GM23338 (cell line): ENCODE data around the gene CTNNA3. TPM values are rescaled to one million over a fixed set of nuclear protein-coding genes. Genes with fewer than 3 reads are reported as not detected.

ENCODE experiments used
- ATAC-seq: fragments of 200-7000 bp; cut with Tn5 transposase; 3 replicates; pipeline ENCODE4 v1.9.1; 2020
- DNase-seq: peaks from one replicate; pipeline ENCODE4 v3.0.0-alpha.2; 2015; ENCODE audit warnings: low spot score
- H2AFZ ChIP-seq: fragments of 200-600 bp; sonication (generic); 2 replicates; pipeline ENCODE4 v1.8.0; 2016; ENCODE audit warnings: antibody characterized with exemption, mild to moderate bottlenecking, moderate library complexity
- H3F3A ChIP-seq: fragments of 200-600 bp; sonication (generic); replicated peaks from 2 replicates; pipeline ENCODE4 v1.8.0; 2017; ENCODE audit warnings: antibody characterized with exemption, mixed run types, low read depth
- H3K27ac ChIP-seq: fragments of 200-600 bp; sonication (generic); 2 replicates; pipeline ENCODE4 v1.6.1; 2016; ENCODE audit warnings: low read depth
- H3K27me3 ChIP-seq: fragments of 200-600 bp; sonication (generic); 2 replicates; pipeline ENCODE4 v1.8.0; 2016; ENCODE audit warnings: mild to moderate bottlenecking, mixed run types, moderate library complexity; ENCODE audit not compliant: insufficient read depth
- H3K36me3 ChIP-seq: fragments of 200-600 bp; sonication (generic); 2 replicates; pipeline ENCODE4 v1.8.0; 2016; ENCODE audit warnings: mild to moderate bottlenecking; ENCODE audit not compliant: insufficient read depth
- H3K4me1 ChIP-seq: fragments of 200-600 bp; sonication (generic); 2 replicates; pipeline ENCODE4 v1.8.0; 2016; ENCODE audit warnings: mild to moderate bottlenecking, moderate library complexity; ENCODE audit not compliant: insufficient read depth
- H3K4me2 ChIP-seq: fragments of 200-600 bp; sonication (generic); 2 replicates; pipeline ENCODE4 v1.7.1; 2017; ENCODE audit warnings: mixed run types
- H3K4me3 ChIP-seq: fragments of 200-600 bp; sonication (generic); 2 replicates; pipeline ENCODE4 v1.6.1; 2016; ENCODE audit warnings: mixed run types
- H3K79me2 ChIP-seq: fragments of 200-600 bp; sonication (generic); replicated peaks from 2 replicates; pipeline ENCODE4 v1.8.0; 2017; ENCODE audit warnings: mild to moderate bottlenecking; ENCODE audit not compliant: insufficient read depth
- H3K9me2 ChIP-seq: fragments of 200-600 bp; sonication (generic); 2 replicates; pipeline ENCODE4 v1.8.0; 2017; ENCODE audit not compliant: insufficient read depth
- H4K20me1 ChIP-seq: fragments of 200-600 bp; sonication (generic); replicated peaks from 2 replicates; pipeline ENCODE4 v1.8.0; 2017; ENCODE audit warnings: mild to moderate bottlenecking; ENCODE audit not compliant: insufficient read depth
- H3K27ac Mint-ChIP-seq: 2 replicates; pipeline ENCODE4 v1.8.0; 2020; ENCODE audit warnings: inconsistent platforms, mild to moderate bottlenecking, moderate library complexity, mixed read lengths
- H3K27me3 Mint-ChIP-seq: 3 replicates; pipeline ENCODE4 v1.8.0; 2022; ENCODE audit warnings: low read depth, mild to moderate bottlenecking, moderate library complexity, mixed read lengths, inconsistent platforms; ENCODE audit not compliant: insufficient read depth, poor library complexity
- H3K36me3 Mint-ChIP-seq: 3 replicates; pipeline ENCODE4 v1.8.0; 2021; ENCODE audit warnings: low read depth, mild to moderate bottlenecking, inconsistent platforms, moderate library complexity, mixed read lengths
- H3K4me1 Mint-ChIP-seq: 3 replicates; pipeline ENCODE4 v1.8.0; 2020; ENCODE audit warnings: mild to moderate bottlenecking, inconsistent platforms, mixed read lengths
- H3K4me3 Mint-ChIP-seq: 3 replicates; pipeline ENCODE4 v1.8.0; 2021; ENCODE audit warnings: moderate library complexity, mild to moderate bottlenecking, inconsistent platforms, mixed read lengths
- H3K9me3 Mint-ChIP-seq: 3 replicates; pipeline ENCODE4 v1.8.0; 2020; ENCODE audit warnings: moderate library complexity, mild to moderate bottlenecking, inconsistent platforms, mixed read lengths
- CREB1 ChIP-seq: fragments of 250-450 bp; sonication (Bioruptor Pico); IDR thresholded peaks from 2 replicates; pipeline ENCODE4 v1.5.0; 2020; ENCODE audit warnings: low read depth, mild to moderate bottlenecking, moderate library complexity
- EZH2 ChIP-seq: fragments of 200-600 bp; sonication (generic); IDR thresholded peaks from one replicate; pipeline ENCODE4 v1.8.0; 2017; ENCODE audit warnings: antibody characterized with exemption, mild to moderate bottlenecking, low read depth; ENCODE audit not compliant: unreplicated experiment
- EZH2phosphoT487 ChIP-seq: fragments of 200-600 bp; sonication (generic); IDR thresholded peaks from one replicate; pipeline ENCODE4 v1.8.1; 2018; ENCODE audit warnings: antibody characterized with exemption; ENCODE audit not compliant: unreplicated experiment
- JUNB ChIP-seq: IDR thresholded peaks from one replicate; pipeline ENCODE4 v1.6.1; 2016; ENCODE audit warnings: antibody characterized with exemption; ENCODE audit not compliant: unreplicated experiment
- NANOG ChIP-seq: IDR thresholded peaks from 2 replicates; pipeline ENCODE4 v1.6.1; 2016; ENCODE audit warnings: antibody characterized with exemption, borderline replicate concordance
- POLR2AphosphoS5 ChIP-seq: IDR thresholded peaks from 2 replicates; pipeline ENCODE4 v1.6.1; 2016; ENCODE audit warnings: antibody characterized with exemption, low read depth
- ZNF114 ChIP-seq: fragments of 250-450 bp; sonication (Bioruptor Pico); IDR thresholded peaks from 2 replicates; pipeline ENCODE4 v1.5.0; 2020; ENCODE audit warnings: mild to moderate bottlenecking, moderate library complexity
- ZNF331 ChIP-seq: fragments of 250-450 bp; sonication (Bioruptor Pico); IDR thresholded peaks from 2 replicates; pipeline ENCODE4 v1.5.0; 2020; ENCODE audit warnings: low read depth, mild to moderate bottlenecking, moderate library complexity
- polyA plus RNA-seq: library from polyadenylated mRNA; unstranded; fragments of >200 nt; fragmentation: Nextera tagmentation; extraction: Ambion mirVana; gene quantifications from 2 replicates; pipeline ENCODE4 v1.2.1, GENCODE V29; 2016
- total RNA-seq: library from RNA; depleted of rRNA; stranded (reverse); fragments of >200 nt; shearing (Covaris generic); gene quantifications from 2 replicates; pipeline ENCODE4 v1.2.3, GENCODE V29; 2014
- TF ChIP-seq, protein P1 (sequence below): fragments of 250-450 bp; sonication (Bioruptor Pico); IDR thresholded peaks from 2 replicates; pipeline ENCODE4 v1.5.0; 2020; ENCODE audit warnings: mild to moderate bottlenecking, moderate library complexity
- TF ChIP-seq, protein P2 (sequence below), 2 experiments: fragments of 200-600 bp in 1 of 2; sonication (generic) in 1 of 2; conservative IDR thresholded peaks; 2 replicates each; pipeline versions ENCODE4 v1.5.1 to v1.6.1; 2016 to 2017; ENCODE audit warnings: antibody characterized with exemption in 2 of 2, low read depth in 2 of 2, mild to moderate bottlenecking in 2 of 2, moderate library complexity in 1 of 2
- TF ChIP-seq, protein P3 (sequence below): IDR thresholded peaks from 2 replicates; pipeline ENCODE4 v1.6.1; 2016; ENCODE audit warnings: antibody characterized with exemption
- TF ChIP-seq, protein P4 (sequence below): IDR thresholded peaks from one replicate; pipeline ENCODE4 v1.6.1; 2018; ENCODE audit warnings: antibody characterized with exemption; ENCODE audit not compliant: unreplicated experiment

Gene CTNNA3
- total and polyA plus RNA-seq, 2 experiments from 2014 or later = 0.71 to 3.3 TPM

DNA sequence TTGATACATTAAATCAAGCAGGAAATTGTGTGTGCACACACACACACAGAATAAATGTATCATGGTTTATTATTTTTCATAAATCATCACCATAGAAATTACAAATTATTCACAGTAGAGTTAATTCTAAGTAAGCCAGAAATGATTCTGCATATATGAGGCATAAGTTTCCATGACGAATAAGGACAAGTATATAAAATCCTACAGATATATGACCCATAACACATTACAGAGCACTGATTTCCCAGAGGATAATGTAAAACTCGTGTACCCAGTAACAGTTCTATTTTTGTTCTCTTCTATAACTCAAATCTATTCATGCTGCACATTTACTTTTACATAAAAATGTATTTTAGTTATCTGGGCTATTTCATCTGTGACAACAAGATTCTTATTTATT is 600.5 kb downstream of the CTNNA3 start (continued):
- TF ChIP-seq, protein P1, sequence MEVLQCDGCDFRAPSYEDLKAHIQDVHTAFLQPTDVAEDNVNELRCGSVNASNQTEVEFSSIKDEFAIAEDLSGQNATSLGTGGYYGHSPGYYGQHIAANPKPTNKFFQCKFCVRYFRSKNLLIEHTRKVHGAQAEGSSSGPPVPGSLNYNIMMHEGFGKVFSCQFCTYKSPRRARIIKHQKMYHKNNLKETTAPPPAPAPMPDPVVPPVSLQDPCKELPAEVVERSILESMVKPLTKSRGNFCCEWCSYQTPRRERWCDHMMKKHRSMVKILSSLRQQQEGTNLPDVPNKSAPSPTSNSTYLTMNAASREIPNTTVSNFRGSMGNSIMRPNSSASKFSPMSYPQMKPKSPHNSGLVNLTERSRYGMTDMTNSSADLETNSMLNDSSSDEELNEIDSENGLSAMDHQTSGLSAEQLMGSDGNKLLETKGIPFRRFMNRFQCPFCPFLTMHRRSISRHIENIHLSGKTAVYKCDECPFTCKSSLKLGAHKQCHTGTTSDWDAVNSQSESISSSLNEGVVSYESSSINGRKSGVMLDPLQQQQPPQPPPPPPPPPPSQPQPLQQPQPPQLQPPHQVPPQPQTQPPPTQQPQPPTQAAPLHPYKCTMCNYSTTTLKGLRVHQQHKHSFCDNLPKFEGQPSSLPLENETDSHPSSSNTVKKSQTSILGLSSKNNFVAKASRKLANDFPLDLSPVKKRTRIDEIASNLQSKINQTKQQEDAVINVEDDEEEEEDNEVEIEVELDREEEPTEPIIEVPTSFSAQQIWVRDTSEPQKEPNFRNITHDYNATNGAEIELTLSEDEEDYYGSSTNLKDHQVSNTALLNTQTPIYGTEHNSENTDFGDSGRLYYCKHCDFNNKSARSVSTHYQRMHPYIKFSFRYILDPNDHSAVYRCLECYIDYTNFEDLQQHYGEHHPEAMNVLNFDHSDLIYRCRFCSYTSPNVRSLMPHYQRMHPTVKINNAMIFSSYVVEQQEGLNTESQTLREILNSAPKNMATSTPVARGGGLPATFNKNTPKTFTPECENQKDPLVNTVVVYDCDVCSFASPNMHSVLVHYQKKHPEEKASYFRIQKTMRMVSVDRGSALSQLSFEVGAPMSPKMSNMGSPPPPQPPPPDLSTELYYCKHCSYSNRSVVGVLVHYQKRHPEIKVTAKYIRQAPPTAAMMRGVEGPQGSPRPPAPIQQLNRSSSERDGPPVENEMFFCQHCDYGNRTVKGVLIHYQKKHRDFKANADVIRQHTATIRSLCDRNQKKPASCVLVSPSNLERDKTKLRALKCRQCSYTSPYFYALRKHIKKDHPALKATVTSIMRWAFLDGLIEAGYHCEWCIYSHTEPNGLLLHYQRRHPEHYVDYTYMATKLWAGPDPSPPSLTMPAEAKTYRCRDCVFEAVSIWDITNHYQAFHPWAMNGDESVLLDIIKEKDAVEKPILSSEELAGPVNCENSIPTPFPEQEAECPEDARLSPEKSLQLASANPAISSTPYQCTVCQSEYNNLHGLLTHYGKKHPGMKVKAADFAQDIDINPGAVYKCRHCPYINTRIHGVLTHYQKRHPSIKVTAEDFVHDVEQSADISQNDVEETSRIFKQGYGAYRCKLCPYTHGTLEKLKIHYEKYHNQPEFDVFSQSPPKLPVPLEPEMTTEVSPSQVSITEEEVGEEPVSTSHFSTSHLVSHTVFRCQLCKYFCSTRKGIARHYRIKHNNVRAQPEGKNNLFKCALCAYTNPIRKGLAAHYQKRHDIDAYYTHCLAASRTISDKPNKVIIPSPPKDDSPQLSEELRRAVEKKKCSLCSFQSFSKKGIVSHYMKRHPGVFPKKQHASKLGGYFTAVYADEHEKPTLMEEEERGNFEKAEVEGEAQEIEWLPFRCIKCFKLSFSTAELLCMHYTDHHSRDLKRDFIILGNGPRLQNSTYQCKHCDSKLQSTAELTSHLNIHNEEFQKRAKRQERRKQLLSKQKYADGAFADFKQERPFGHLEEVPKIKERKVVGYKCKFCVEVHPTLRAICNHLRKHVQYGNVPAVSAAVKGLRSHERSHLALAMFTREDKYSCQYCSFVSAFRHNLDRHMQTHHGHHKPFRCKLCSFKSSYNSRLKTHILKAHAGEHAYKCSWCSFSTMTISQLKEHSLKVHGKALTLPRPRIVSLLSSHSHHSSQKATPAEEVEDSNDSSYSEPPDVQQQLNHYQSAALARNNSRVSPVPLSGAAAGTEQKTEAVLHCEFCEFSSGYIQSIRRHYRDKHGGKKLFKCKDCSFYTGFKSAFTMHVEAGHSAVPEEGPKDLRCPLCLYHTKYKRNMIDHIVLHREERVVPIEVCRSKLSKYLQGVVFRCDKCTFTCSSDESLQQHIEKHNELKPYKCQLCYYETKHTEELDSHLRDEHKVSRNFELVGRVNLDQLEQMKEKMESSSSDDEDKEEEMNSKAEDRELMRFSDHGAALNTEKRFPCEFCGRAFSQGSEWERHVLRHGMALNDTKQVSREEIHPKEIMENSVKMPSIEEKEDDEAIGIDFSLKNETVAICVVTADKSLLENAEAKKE (CRISPR knock-in tag) = no peak
- TF ChIP-seq EZH2phosphoT487 (no peak), ZNF331 (CRISPR knock-in tag) (no peak), ZNF114 (no peak), EZH2 (no peak)

DNA sequence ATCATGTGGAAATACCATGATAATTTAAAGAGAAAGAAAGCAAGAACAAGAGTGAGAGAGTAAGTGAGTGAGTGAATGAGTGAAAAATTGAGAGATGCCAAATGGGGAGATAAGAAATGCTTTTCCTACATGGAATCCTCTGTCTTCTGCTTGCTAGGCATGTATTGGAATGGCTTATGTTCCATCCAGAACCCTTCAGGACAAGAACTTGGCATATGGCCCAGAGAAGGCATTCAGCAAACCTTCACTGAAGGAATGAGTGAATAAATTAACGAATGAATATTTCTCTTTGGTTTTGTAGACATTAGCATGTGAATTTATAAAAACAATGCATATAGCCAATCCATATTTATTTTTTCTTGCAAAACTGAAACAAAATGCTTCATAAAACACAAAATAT is 608.0 kb downstream of the CTNNA3 start:
- H3K4me1 ChIP-seq = no peaks in the 10 kb centered on the region
- H4K20me1 ChIP-seq = no peaks in the 10 kb centered on the region
- Mint-ChIP-seq H3K36me3 (no peaks in the 10 kb centered on the region), H3K4me3 (no peak overlapping the region), H3K27me3 (no peaks in the 10 kb centered on the region), H3K27ac (no peak overlapping the region), H3K4me1 (no peaks in the 10 kb centered on the region), H3K9me3 (no peaks in the 10 kb centered on the region)
- H3K79me2 ChIP-seq = no peaks in the 10 kb centered on the region
- no peaks in the 10 kb centered on the region for H3K9me2 ChIP-seq
- ATAC-seq (no peak), DNase-seq (no peak)
- H2AFZ ChIP-seq = no peak overlapping the region
- no peaks in the 10 kb centered on the region for H3K36me3 ChIP-seq
- H3K4me2 ChIP-seq = no peak overlapping the region
- no peak overlapping the region for H3K4me3 ChIP-seq
- H3K27ac ChIP-seq = no peak overlapping the region
- TF ChIP-seq EZH2phosphoT487 = no peak
- no peak for TF ChIP-seq JUNB
- no peak for TF ChIP-seq ZNF114
- TF ChIP-seq, protein P2, sequence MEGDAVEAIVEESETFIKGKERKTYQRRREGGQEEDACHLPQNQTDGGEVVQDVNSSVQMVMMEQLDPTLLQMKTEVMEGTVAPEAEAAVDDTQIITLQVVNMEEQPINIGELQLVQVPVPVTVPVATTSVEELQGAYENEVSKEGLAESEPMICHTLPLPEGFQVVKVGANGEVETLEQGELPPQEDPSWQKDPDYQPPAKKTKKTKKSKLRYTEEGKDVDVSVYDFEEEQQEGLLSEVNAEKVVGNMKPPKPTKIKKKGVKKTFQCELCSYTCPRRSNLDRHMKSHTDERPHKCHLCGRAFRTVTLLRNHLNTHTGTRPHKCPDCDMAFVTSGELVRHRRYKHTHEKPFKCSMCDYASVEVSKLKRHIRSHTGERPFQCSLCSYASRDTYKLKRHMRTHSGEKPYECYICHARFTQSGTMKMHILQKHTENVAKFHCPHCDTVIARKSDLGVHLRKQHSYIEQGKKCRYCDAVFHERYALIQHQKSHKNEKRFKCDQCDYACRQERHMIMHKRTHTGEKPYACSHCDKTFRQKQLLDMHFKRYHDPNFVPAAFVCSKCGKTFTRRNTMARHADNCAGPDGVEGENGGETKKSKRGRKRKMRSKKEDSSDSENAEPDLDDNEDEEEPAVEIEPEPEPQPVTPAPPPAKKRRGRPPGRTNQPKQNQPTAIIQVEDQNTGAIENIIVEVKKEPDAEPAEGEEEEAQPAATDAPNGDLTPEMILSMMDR (conservative IDR thresholded peaks at IDR 0.05; ENCODE audit: low read depth in 2 of 2) = no peak
- TF ChIP-seq POLR2AphosphoS5 = no peak
- TF ChIP-seq, protein P3, sequence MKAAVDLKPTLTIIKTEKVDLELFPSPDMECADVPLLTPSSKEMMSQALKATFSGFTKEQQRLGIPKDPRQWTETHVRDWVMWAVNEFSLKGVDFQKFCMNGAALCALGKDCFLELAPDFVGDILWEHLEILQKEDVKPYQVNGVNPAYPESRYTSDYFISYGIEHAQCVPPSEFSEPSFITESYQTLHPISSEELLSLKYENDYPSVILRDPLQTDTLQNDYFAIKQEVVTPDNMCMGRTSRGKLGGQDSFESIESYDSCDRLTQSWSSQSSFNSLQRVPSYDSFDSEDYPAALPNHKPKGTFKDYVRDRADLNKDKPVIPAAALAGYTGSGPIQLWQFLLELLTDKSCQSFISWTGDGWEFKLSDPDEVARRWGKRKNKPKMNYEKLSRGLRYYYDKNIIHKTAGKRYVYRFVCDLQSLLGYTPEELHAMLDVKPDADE = no peak
- no peak for TF ChIP-seq CREB1 (CRISPR knock-in tag)
- TF ChIP-seq EZH2 = no peak
- TF ChIP-seq, protein P4, sequence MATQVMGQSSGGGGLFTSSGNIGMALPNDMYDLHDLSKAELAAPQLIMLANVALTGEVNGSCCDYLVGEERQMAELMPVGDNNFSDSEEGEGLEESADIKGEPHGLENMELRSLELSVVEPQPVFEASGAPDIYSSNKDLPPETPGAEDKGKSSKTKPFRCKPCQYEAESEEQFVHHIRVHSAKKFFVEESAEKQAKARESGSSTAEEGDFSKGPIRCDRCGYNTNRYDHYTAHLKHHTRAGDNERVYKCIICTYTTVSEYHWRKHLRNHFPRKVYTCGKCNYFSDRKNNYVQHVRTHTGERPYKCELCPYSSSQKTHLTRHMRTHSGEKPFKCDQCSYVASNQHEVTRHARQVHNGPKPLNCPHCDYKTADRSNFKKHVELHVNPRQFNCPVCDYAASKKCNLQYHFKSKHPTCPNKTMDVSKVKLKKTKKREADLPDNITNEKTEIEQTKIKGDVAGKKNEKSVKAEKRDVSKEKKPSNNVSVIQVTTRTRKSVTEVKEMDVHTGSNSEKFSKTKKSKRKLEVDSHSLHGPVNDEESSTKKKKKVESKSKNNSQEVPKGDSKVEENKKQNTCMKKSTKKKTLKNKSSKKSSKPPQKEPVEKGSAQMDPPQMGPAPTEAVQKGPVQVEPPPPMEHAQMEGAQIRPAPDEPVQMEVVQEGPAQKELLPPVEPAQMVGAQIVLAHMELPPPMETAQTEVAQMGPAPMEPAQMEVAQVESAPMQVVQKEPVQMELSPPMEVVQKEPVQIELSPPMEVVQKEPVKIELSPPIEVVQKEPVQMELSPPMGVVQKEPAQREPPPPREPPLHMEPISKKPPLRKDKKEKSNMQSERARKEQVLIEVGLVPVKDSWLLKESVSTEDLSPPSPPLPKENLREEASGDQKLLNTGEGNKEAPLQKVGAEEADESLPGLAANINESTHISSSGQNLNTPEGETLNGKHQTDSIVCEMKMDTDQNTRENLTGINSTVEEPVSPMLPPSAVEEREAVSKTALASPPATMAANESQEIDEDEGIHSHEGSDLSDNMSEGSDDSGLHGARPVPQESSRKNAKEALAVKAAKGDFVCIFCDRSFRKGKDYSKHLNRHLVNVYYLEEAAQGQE = no peak
- TF ChIP-seq ZNF331 (CRISPR knock-in tag) = no peak
- TF ChIP-seq NANOG = no peak
- H3F3A ChIP-seq = no peaks in the 10 kb centered on the region
- H3K27me3 ChIP-seq = no peaks in the 10 kb centered on the region
